ENCODE data around the gene MID1IP1. TPM values are rescaled to one million over a fixed set of nuclear protein-coding genes. Genes with fewer than 3 reads are reported as not detected.

The MID1IP1 gene
- total RNA-seq, 2 donors from 2014 or later: 42.8 to 53.2 TPM

GRCh38 chrX:38799995-38800580 lies 1.2 kb upstream of the MID1IP1 start:
- DNase-seq (peak in 2 of 4 donors; percentile 27 to 29), ATAC-seq (no peak)
- Histone ChIP-seq H3K4me3 (no peak overlapping the region), H3K4me1 (peaks cover 18% of the 10 kb centered on the region), H3K27ac (peak overlapping the region in 1 of 4 donors; percentile 87), H3K36me3 (replicated peaks in 1 of 2; ENCODE audit: insufficient read depth in 1 of 2, low read depth in 2 of 2) (no peaks in the 10 kb centered on the region), H3K9me3 (no peaks in the 10 kb centered on the region), H3K27me3 (no peaks in the 10 kb centered on the region)
- intact Hi-C loops (cut with DNase I): no loop called here
- WGBS, 2 donors: 58 to 74% methylated on average over 5 of the region's 5 CpGs
- TF ChIP-seq CTCF (IDR thresholded peaks at IDR 0.05) (peak in 3 of 7 experiments; percentile 25 to 38 (median 33)), POLR2A (IDR thresholded peaks at IDR 0.05) (no peak)

- intact Hi-C loops (cut with DNase I): no loop called here
- DNase-seq (no peak), ATAC-seq (no peak)
- Histone ChIP-seq H3K27me3 (no peaks in the 10 kb centered on the region), H3K4me3 (no peak overlapping the region), H3K27ac (peak overlapping the region; percentile 86 to 94 (median 90)), H3K36me3 (replicated peaks in 1 of 2; ENCODE audit: insufficient read depth in 1 of 2, low read depth in 2 of 2) (no peaks in the 10 kb centered on the region), H3K4me1 (peaks cover 25% of the 10 kb centered on the region), H3K9me3 (no peaks in the 10 kb centered on the region)
- 8 to 9% methylated on average over 3 of the region's 3 CpGs for WGBS, 2 donors
- no peak for TF ChIP-seq POLR2A (IDR thresholded peaks at IDR 0.05)
- no peak for TF ChIP-seq CTCF (IDR thresholded peaks at IDR 0.05)
These were observed 2.0 kb downstream of the MID1IP1 start for GRCh38 chrX:38803243-38803587.

GRCh38 chrX:38803588-38804431 lies 2.6 kb downstream of the MID1IP1 start:
- Histone ChIP-seq H3K9me3 (no peaks in the 10 kb centered on the region), H3K4me1 (peaks cover 25% of the 10 kb centered on the region), H3K4me3 (peak overlapping the region; percentile 40 to 51), H3K27ac (peak overlapping the region; percentile 86 to 94 (median 90)), H3K36me3 (replicated peaks in 1 of 2; ENCODE audit: insufficient read depth in 1 of 2, low read depth in 2 of 2) (no peaks in the 10 kb centered on the region), H3K27me3 (no peaks in the 10 kb centered on the region)
- peak; percentile 79 for ATAC-seq
- intact Hi-C loops (cut with DNase I): no loop called here
- WGBS, 2 donors: 0% methylated on average over 36 of the region's 64 CpGs; no CpG with 5 or more reads in 1 of the 2 donors
- TF ChIP-seq CTCF (IDR thresholded peaks at IDR 0.05) (no peak), POLR2A (IDR thresholded peaks at IDR 0.05) (peak; percentile 87 to 97 (median 97))
- DNase-seq: peak; percentile 88 to 92 (median 92)

GRCh38 chrX:38804432-38804681 lies 3.1 kb downstream of the MID1IP1 start:
- Histone ChIP-seq H3K36me3 (replicated peaks in 1 of 2; ENCODE audit: insufficient read depth in 1 of 2, low read depth in 2 of 2) (no peaks in the 10 kb centered on the region), H3K4me3 (peak overlapping the region; percentile 40 to 51), H3K27ac (peak overlapping the region; percentile 86 to 94 (median 90)), H3K4me1 (peaks cover 25% of the 10 kb centered on the region), H3K27me3 (no peaks in the 10 kb centered on the region), H3K9me3 (no peaks in the 10 kb centered on the region)
- ATAC-seq (no peak), DNase-seq (no peak)
- intact Hi-C loops (cut with DNase I): no loop called here
- no CpG with 5 or more reads among the region's 19 CpGs for WGBS, 2 donors
- no peak for TF ChIP-seq POLR2A (IDR thresholded peaks at IDR 0.05)
- TF ChIP-seq CTCF (IDR thresholded peaks at IDR 0.05): no peak
